Naive thymus-derived CD4-positive, alpha-beta T cell (primary cell): ENCODE data around the gene ERCC6L2. TPM values are rescaled to one million over a fixed set of nuclear protein-coding genes. Genes with fewer than 3 reads are reported as not detected.

ENCODE experiments used
- ATAC-seq: fragments of 150-1000 bp; cut with Tn5 transposase; 2 replicates; pipeline ENCODE4 v1.10.0; 2021; ENCODE audit warnings: mild to moderate bottlenecking, moderate library complexity
- CTCF ChIA-PET: fragments of 350-600 bp; sonication (Branson Sonifier 250); formaldehyde crosslinking; loops from one replicate; lab custom pipeline; 2021; ENCODE audit warnings: antibody characterized with exemption; lab: Charles Lee
- POLR2A ChIA-PET: fragments of 350-600 bp; sonication (Branson Sonifier 250); formaldehyde crosslinking; loops from one replicate; lab custom pipeline; 2021; ENCODE audit warnings: antibody characterized with exemption, inconsistent platforms; lab: Charles Lee
- DNase-seq, 9 donors: peaks; one replicate each; pipeline versions ENCODE4 v3.0.0 to v3.0.0-alpha.2; 2020 to 2022; ENCODE audit warnings: mixed read lengths in 1 of 9
- H3K27ac ChIP-seq: one replicate; pipeline ENCODE4 v1.7.0; 2013; ENCODE audit warnings: mild to moderate bottlenecking, low read depth, low read length, moderate library complexity
- H3K27me3 ChIP-seq, 2 donors: one replicate each; pipeline ENCODE4 v1.7.0; 2013; ENCODE audit warnings: low read length in 2 of 2, mild to moderate bottlenecking in 2 of 2, moderate library complexity in 2 of 2; ENCODE audit not compliant: control insufficient read depth in 2 of 2, insufficient read depth in 2 of 2
- H3K36me3 ChIP-seq, 3 experiments: 1 replicate in 2 of 3; 2 replicates in 1 of 3; pipeline ENCODE4 v1.7.0; 2013; ENCODE audit warnings: low read length in 3 of 3, mild to moderate bottlenecking in 3 of 3, moderate library complexity in 1 of 3; ENCODE audit not compliant: insufficient read depth in 3 of 3, control insufficient read depth in 2 of 3
- H3K4me1 ChIP-seq, 2 donors: one replicate each; pipeline ENCODE4 v1.7.0; 2013; ENCODE audit warnings: low read length in 2 of 2, mild to moderate bottlenecking in 2 of 2, moderate library complexity in 1 of 2; ENCODE audit not compliant: control insufficient read depth in 2 of 2, insufficient read depth in 2 of 2
- H3K4me3 ChIP-seq: 2 replicates; pipeline ENCODE4 v1.7.0; 2013; ENCODE audit warnings: mild to moderate bottlenecking, low read length
- H3K9me3 ChIP-seq, 3 experiments: 1 replicate in 2 of 3; 2 replicates in 1 of 3; pipeline ENCODE4 v1.7.0; 2013; ENCODE audit warnings: low read length in 3 of 3; ENCODE audit not compliant: control insufficient read depth in 2 of 3
- H3K27ac Mint-ChIP-seq, 9 donors: one replicate each; pipeline ENCODE4 v1.8.0; 2020 to 2022; ENCODE audit warnings: mixed read lengths in 9 of 9, mild to moderate bottlenecking in 8 of 9, moderate library complexity in 5 of 9, inconsistent platforms in 2 of 9
- H3K27me3 Mint-ChIP-seq, 5 donors: one replicate each; pipeline ENCODE4 v1.8.0; 2021 to 2022; ENCODE audit warnings: mixed read lengths in 5 of 5, mild to moderate bottlenecking in 1 of 5
- H3K36me3 Mint-ChIP-seq, 5 donors: one replicate each; pipeline ENCODE4 v1.8.0; 2020 to 2022; ENCODE audit warnings: mixed read lengths in 5 of 5, mild to moderate bottlenecking in 3 of 5, inconsistent platforms in 1 of 5
- H3K4me1 Mint-ChIP-seq, 7 donors: one replicate each; pipeline ENCODE4 v1.8.0; 2020 to 2022; ENCODE audit warnings: mixed read lengths in 7 of 7, mild to moderate bottlenecking in 3 of 7, inconsistent platforms in 1 of 7
- H3K4me3 Mint-ChIP-seq, 10 donors: one replicate each; pipeline ENCODE4 v1.8.0; 2020 to 2022; ENCODE audit warnings: mild to moderate bottlenecking in 10 of 10, mixed read lengths in 10 of 10, moderate library complexity in 6 of 10, inconsistent platforms in 2 of 10
- H3K9me3 Mint-ChIP-seq, 11 donors: one replicate each; pipeline ENCODE4 v1.8.0; 2020 to 2022; ENCODE audit warnings: mixed read lengths in 11 of 11, mild to moderate bottlenecking in 4 of 11, inconsistent platforms in 1 of 11, moderate library complexity in 1 of 11
- intact Hi-C, 2 donors: fragments of 100-400 bp; cut with micrococcal nuclease; formaldehyde crosslinking; loops; one replicate each; pipeline ENCODE4 v1.15.1; 2023
- polyA plus RNA-seq, 2 donors: library from polyadenylated mRNA; unstranded; fragments of 300-500 nt; fragmentation: Illumina TruSeq; gene quantifications; one replicate each; pipeline ENCODE4 v1.2.3, GENCODE V29; 2021
- total RNA-seq, 6 experiments: library from RNA in 5 of 6; stranded (reverse) in 5 of 6; gene quantifications; 1 replicate in 5 of 6; 2 replicates in 1 of 6; pipeline ENCODE4 v1.2.3 and lab custom pipeline; 2021 to 2026

Gene ERCC6L2
- total and polyA plus RNA-seq, 7 experiments from 2014 or later: 46.2 to 82.8 (median 54.9) TPM

GRCh38 chr9:95857896-95858295 lies 17.6 kb upstream of the ERCC6L2 start:
- Mint-ChIP-seq H3K27me3 (no peaks in the 10 kb centered on the region), H3K27ac (peak overlapping the region in 1 of 9 donors; percentile 2), H3K9me3 (peaks cover 5 to 16% (median 11%) of the 10 kb centered on the region in 11 donors), H3K4me3 (no peak overlapping the region), H3K36me3 (peaks cover 8 to 32% (median 11%) of the 10 kb centered on the region in 5 donors), H3K4me1 (peaks cover 2 to 41% (median 14%) of the 10 kb centered on the region in 7 donors)
- Histone ChIP-seq H3K9me3 (peaks cover 0 to 5% (median 0%) of the 10 kb centered on the region in 3 experiments), H3K36me3 (no peaks in the 10 kb centered on the region), H3K27me3 (no peaks in the 10 kb centered on the region), H3K4me1 (no peaks in the 10 kb centered on the region), H3K4me3 (no peak overlapping the region), H3K27ac (no peak overlapping the region)
- no peak for DNase-seq
- POLR2A ChIA-PET: no interaction called here
- CTCF ChIA-PET: no interaction called here
- intact Hi-C loops: no loop called here
- no peak for ATAC-seq

- H3K4me3 Mint-ChIP-seq: no peak overlapping the region
- CTCF ChIA-PET: no interaction called here
- no peaks in the 10 kb centered on the region for H3K36me3 ChIP-seq
- peaks cover 0 to 5% (median 0%) of the 10 kb centered on the region in 3 experiments for H3K9me3 ChIP-seq
- peaks cover 5 to 30% (median 18%) of the 10 kb centered on the region in 11 donors for H3K9me3 Mint-ChIP-seq
- H3K36me3 Mint-ChIP-seq: peaks cover 7 to 36% (median 23%) of the 10 kb centered on the region in 5 donors
- H3K4me1 ChIP-seq: no peaks in the 10 kb centered on the region
- POLR2A ChIA-PET: interaction anchor here (0.5 to 1.2 kb wide), 3 partner anchors 13 to 985 kb away, joined by 3 read pairs; partner anchors contain the start of gene ERCC6L2
- intact Hi-C loops: no loop called here
- no peak overlapping the region for H3K27ac ChIP-seq
- ATAC-seq (no peak), DNase-seq (no peak)
- no peak overlapping the region for H3K27ac Mint-ChIP-seq
- H3K4me1 Mint-ChIP-seq: peaks cover 2 to 18% (median 5%) of the 10 kb centered on the region in 7 donors
- H3K27me3 ChIP-seq: no peaks in the 10 kb centered on the region
- H3K4me3 ChIP-seq: no peak overlapping the region
- H3K27me3 Mint-ChIP-seq: no peaks in the 10 kb centered on the region
These were observed 13.1 kb upstream of the ERCC6L2 start for GRCh38 chr9:95862343-95862742.

- Mint-ChIP-seq H3K27ac (no peak overlapping the region), H3K4me3 (no peak overlapping the region), H3K27me3 (no peaks in the 10 kb centered on the region), H3K36me3 (peaks cover 7 to 41% (median 23%) of the 10 kb centered on the region in 5 donors), H3K4me1 (no peaks in the 10 kb centered on the region), H3K9me3 (peaks cover 5 to 39% (median 24%) of the 10 kb centered on the region in 11 donors)
- no peak for DNase-seq
- H3K27ac ChIP-seq: no peak overlapping the region
- H3K36me3 ChIP-seq: no peaks in the 10 kb centered on the region
- CTCF ChIA-PET: no interaction called here
- no peak for ATAC-seq
- intact Hi-C loops: no loop called here
- H3K27me3 ChIP-seq: no peaks in the 10 kb centered on the region
- H3K9me3 ChIP-seq: peaks cover 0 to 5% (median 0%) of the 10 kb centered on the region in 3 experiments
- no peak overlapping the region for H3K4me3 ChIP-seq
- POLR2A ChIA-PET: interaction anchor here (0.6 to 0.7 kb wide), 2 partner anchors 11 to 146 kb away, joined by 3 to 5 read pairs; no protein-coding TSS in a partner anchor
- no peaks in the 10 kb centered on the region for H3K4me1 ChIP-seq
These were observed 10.5 kb upstream of the ERCC6L2 start for GRCh38 chr9:95864852-95865580.

- ATAC-seq (no peak), DNase-seq (no peak)
- H3K36me3 Mint-ChIP-seq: peaks cover 5 to 62% (median 51%) of the 10 kb centered on the region in 5 donors
- no peak overlapping the region for H3K4me3 Mint-ChIP-seq
- peaks cover 0 to 42% (median 12%) of the 10 kb centered on the region in 11 donors for H3K9me3 Mint-ChIP-seq
- ChIA-PET CTCF (no interaction called here), POLR2A (interaction anchor here (0.6 to 1.1 kb wide), 2 partner anchors 155 to 1133 kb away, joined by 3 read pairs; no protein-coding TSS in a partner anchor)
- H3K4me1 Mint-ChIP-seq: peaks cover 8 to 28% (median 21%) of the 10 kb centered on the region in 7 donors
- no peak overlapping the region for H3K27ac ChIP-seq
- H3K27me3 Mint-ChIP-seq: no peaks in the 10 kb centered on the region
- peak overlapping the region in 1 of 9 donors; percentile 29 for H3K27ac Mint-ChIP-seq
- no peaks in the 10 kb centered on the region for H3K9me3 ChIP-seq
- H3K4me3 ChIP-seq: no peak overlapping the region
- H3K27me3 ChIP-seq: no peaks in the 10 kb centered on the region
- intact Hi-C loops: no loop called here
- H3K4me1 ChIP-seq: peaks cover 7 to 8% of the 10 kb centered on the region in 2 donors
- H3K36me3 ChIP-seq: peaks cover 0 to 5% (median 0%) of the 10 kb centered on the region in 3 experiments
These were observed 5.1 kb upstream of the ERCC6L2 start for GRCh38 chr9:95870352-95870751.

GRCh38 chr9:95870906-95871305 lies 4.6 kb upstream of the ERCC6L2 start:
- no peak overlapping the region for H3K4me3 Mint-ChIP-seq
- peaks cover 8 to 28% (median 21%) of the 10 kb centered on the region in 7 donors for H3K4me1 Mint-ChIP-seq
- POLR2A ChIA-PET: interaction anchor here (0.6 to 1.1 kb wide), 2 partner anchors 18 to 1134 kb away, joined by 3 read pairs; no protein-coding TSS in a partner anchor
- intact Hi-C loops: no loop called here
- H3K36me3 Mint-ChIP-seq: peaks cover 5 to 61% (median 51%) of the 10 kb centered on the region in 5 donors
- no peaks in the 10 kb centered on the region for H3K27me3 Mint-ChIP-seq
- peak overlapping the region in 1 of 9 donors; percentile 29 for H3K27ac Mint-ChIP-seq
- H3K9me3 Mint-ChIP-seq: peaks cover 0 to 42% (median 12%) of the 10 kb centered on the region in 11 donors
- peaks cover 0 to 9% (median 0%) of the 10 kb centered on the region in 3 experiments for H3K36me3 ChIP-seq
- no peaks in the 10 kb centered on the region for H3K27me3 ChIP-seq
- DNase-seq (no peak), ATAC-seq (no peak)
- H3K9me3 ChIP-seq: no peaks in the 10 kb centered on the region
- no peak overlapping the region for H3K4me3 ChIP-seq
- peaks cover 7 to 8% of the 10 kb centered on the region in 2 donors for H3K4me1 ChIP-seq
- CTCF ChIA-PET: no interaction called here
- H3K27ac ChIP-seq: no peak overlapping the region

- peaks cover 10 to 58% (median 50%) of the 10 kb centered on the region in 5 donors for H3K36me3 Mint-ChIP-seq
- DNase-seq: no peak
These were observed 1.0 kb upstream of the ERCC6L2 start for GRCh38 chr9:95874303-95874988.

More at GRCh38 chr9:95874303-95874988, 1.0 kb upstream of the ERCC6L2 start:
- peaks cover 8 to 12% of the 10 kb centered on the region in 2 donors for H3K4me1 ChIP-seq
- Mint-ChIP-seq H3K27ac (no peak overlapping the region), H3K4me3 (no peak overlapping the region), H3K27me3 (no peaks in the 10 kb centered on the region), H3K4me1 (peaks cover 10 to 33% (median 25%) of the 10 kb centered on the region in 7 donors), H3K9me3 (peaks cover 0 to 33% (median 16%) of the 10 kb centered on the region in 11 donors)
- H3K27me3 ChIP-seq: no peaks in the 10 kb centered on the region
- POLR2A ChIA-PET: interaction anchor here (0.9 to 4.0 kb wide), 13 partner anchors 10 to 399 kb away, joined by 3 to 77 read pairs (median 4); no protein-coding TSS in a partner anchor
- intact Hi-C loops: loop anchor here in 1 of 2 donors (2.0 kb wide), 2 partner anchors 52 to 344 kb away; no protein-coding TSS in a partner anchor
- no peak overlapping the region for H3K4me3 ChIP-seq
- ATAC-seq: no peak
- H3K9me3 ChIP-seq: no peaks in the 10 kb centered on the region
- no peak overlapping the region for H3K27ac ChIP-seq
- CTCF ChIA-PET: interaction anchor here (0.6 to 1.8 kb wide), 6 partner anchors 11 to 148 kb away, joined by 3 to 7 read pairs (median 4); no protein-coding TSS in a partner anchor
- H3K36me3 ChIP-seq: peaks cover 0 to 9% (median 0%) of the 10 kb centered on the region in 3 experiments
